GM12878 (cell line): ENCODE results near the gene SSNA1.

Experiments
- CHD4 ChIP-seq: fragments of 200-600 bp; sonication (generic); IDR thresholded peaks from 2 replicates; pipeline ENCODE4 v1.6.1; 2016; ENCODE audit warnings: mild to moderate bottlenecking
- EP300 ChIP-seq, 2 experiments: fragments of 150-350 bp in 1 of 2; IDR thresholded peaks; 2 replicates each; pipeline ENCODE4 v1.6.1; 2011 to 2012; ENCODE audit warnings: low read depth in 2 of 2, low read length in 2 of 2, borderline replicate concordance in 1 of 2, improper control_type of control experiment in 1 of 2, inconsistent platforms in 1 of 2; ENCODE audit not compliant: control insufficient read depth in 1 of 2
- EZH2 ChIP-seq: IDR thresholded peaks from 2 replicates; pipeline ENCODE4 v1.6.1; 2012; ENCODE audit warnings: low read depth, mild to moderate bottlenecking, control low read depth, inconsistent platforms, low read length, borderline replicate concordance; ENCODE audit not compliant: control insufficient read depth
- HCFC1 ChIP-seq: fragments of 150-350 bp; IDR thresholded peaks from 2 replicates; pipeline ENCODE4 v1.6.1; 2014; ENCODE audit warnings: low read length
- JUND ChIP-seq: IDR thresholded peaks from 2 replicates; pipeline ENCODE4 v1.6.1; 2012; ENCODE audit warnings: low read depth, mild to moderate bottlenecking, low read length, improper control_type of control experiment, moderate library complexity
- KAT2A ChIP-seq: conservative IDR thresholded peaks from 2 replicates; pipeline ENCODE4 v1.6.1; 2011; ENCODE audit warnings: low read depth, low read length; ENCODE audit not compliant: control insufficient read depth
- MEF2B ChIP-seq: fragments of 450-650 bp; IDR thresholded peaks from 2 replicates; pipeline ENCODE4 v1.6.1; 2018; ENCODE audit warnings: mild to moderate bottlenecking, moderate library complexity; ENCODE audit not compliant: partially characterized antibody, poor library complexity, severe bottlenecking
- POLR2AphosphoS5 ChIP-seq: IDR thresholded peaks from 2 replicates; pipeline ENCODE4 v1.6.1; 2011; ENCODE audit warnings: mild to moderate bottlenecking, low read length, inconsistent platforms
- RCOR1 ChIP-seq: conservative IDR thresholded peaks from 2 replicates; pipeline ENCODE4 v1.6.1; 2012; ENCODE audit warnings: low read depth, low read length, improper control_type of control experiment
- SIN3A ChIP-seq: IDR thresholded peaks from 2 replicates; pipeline ENCODE4 v1.6.1; 2012; ENCODE audit warnings: low read depth, low read length, improper control_type of control experiment
- SUZ12 ChIP-seq: fragments of 200-600 bp; sonication (generic); IDR thresholded peaks from one replicate; pipeline ENCODE4 v1.6.1; 2018; ENCODE audit warnings: antibody characterized with exemption, mild to moderate bottlenecking; ENCODE audit not compliant: unreplicated experiment
- TAF1 ChIP-seq: IDR thresholded peaks from 2 replicates; pipeline ENCODE4 v1.6.1; 2011; ENCODE audit warnings: mild to moderate bottlenecking, low read depth, low read length, borderline replicate concordance
- ZNF24 ChIP-seq: fragments of 450-650 bp; IDR thresholded peaks from 2 replicates; pipeline ENCODE4 v1.6.1; 2017; ENCODE audit warnings: antibody characterized with exemption, mild to moderate bottlenecking
- TF ChIP-seq, protein P1 (sequence below), 3 experiments: IDR thresholded peaks in 2 of 3; conservative IDR thresholded peaks in 1 of 3; 2 replicates each; pipeline ENCODE4 v1.5.1; 2011; ENCODE audit warnings: low read depth in 3 of 3, low read length in 3 of 3, mild to moderate bottlenecking in 3 of 3, control low read depth in 2 of 3, moderate library complexity in 2 of 3, inconsistent platforms in 1 of 3, mixed read lengths in 1 of 3; ENCODE audit not compliant: control insufficient read depth in 2 of 3, insufficient read depth in 1 of 3; ENCODE audit errors: extremely low read depth in 1 of 3

DNA sequence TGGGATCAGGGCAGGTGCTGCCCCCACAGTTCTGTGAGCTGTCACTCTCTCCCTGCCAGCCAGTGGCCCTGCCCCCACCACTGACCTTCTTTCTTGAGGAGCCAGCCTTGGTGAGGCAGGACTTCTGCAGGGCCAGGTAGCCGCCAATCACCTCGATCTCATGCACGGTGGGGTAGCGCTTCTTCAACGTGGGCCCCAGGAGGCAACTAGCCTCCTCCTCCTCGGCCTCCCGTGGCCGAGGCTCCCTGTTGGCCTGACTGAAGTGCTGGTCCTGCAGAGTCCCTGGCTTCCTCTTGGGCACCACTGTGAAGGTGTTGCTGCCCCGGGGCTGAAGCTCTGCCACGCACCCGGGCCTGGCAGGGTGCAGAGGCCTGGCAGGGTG is 10.4 kb downstream of the SSNA1 start:
- no peak for TF ChIP-seq EP300 (IDR thresholded peaks at IDR 0.05; ENCODE audit: borderline replicate concordance in 1 of 2, control insufficient read depth in 1 of 2, low read depth in 2 of 2, low read length in 2 of 2)
- no peak for TF ChIP-seq JUND
- TF ChIP-seq, protein P1, sequence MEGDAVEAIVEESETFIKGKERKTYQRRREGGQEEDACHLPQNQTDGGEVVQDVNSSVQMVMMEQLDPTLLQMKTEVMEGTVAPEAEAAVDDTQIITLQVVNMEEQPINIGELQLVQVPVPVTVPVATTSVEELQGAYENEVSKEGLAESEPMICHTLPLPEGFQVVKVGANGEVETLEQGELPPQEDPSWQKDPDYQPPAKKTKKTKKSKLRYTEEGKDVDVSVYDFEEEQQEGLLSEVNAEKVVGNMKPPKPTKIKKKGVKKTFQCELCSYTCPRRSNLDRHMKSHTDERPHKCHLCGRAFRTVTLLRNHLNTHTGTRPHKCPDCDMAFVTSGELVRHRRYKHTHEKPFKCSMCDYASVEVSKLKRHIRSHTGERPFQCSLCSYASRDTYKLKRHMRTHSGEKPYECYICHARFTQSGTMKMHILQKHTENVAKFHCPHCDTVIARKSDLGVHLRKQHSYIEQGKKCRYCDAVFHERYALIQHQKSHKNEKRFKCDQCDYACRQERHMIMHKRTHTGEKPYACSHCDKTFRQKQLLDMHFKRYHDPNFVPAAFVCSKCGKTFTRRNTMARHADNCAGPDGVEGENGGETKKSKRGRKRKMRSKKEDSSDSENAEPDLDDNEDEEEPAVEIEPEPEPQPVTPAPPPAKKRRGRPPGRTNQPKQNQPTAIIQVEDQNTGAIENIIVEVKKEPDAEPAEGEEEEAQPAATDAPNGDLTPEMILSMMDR (IDR thresholded peaks at IDR 0.05 in 2 of 3, conservative IDR thresholded peaks at IDR 0.05 in 1 of 3; ENCODE audit: control insufficient read depth in 2 of 3, extremely low read depth in 1 of 3, insufficient read depth in 1 of 3, low read depth in 3 of 3, low read length in 3 of 3): no peak
- no peak for TF ChIP-seq HCFC1
- TF ChIP-seq POLR2AphosphoS5: no peak
- no peak for TF ChIP-seq KAT2A
- no peak for TF ChIP-seq EZH2
- no peak for TF ChIP-seq RCOR1
- TF ChIP-seq MEF2B: no peak
- no peak for TF ChIP-seq TAF1
- no peak for TF ChIP-seq CHD4
- no peak for TF ChIP-seq SIN3A
- TF ChIP-seq ZNF24: no peak
- TF ChIP-seq SUZ12: no peak
